GM21723 (cell line): ENCODE measurements around the gene PREX1.

Source experiments
- ATAC-seq: cut with Tn5 transposase; IDR thresholded peaks from one replicate; pipeline ENCODE4 v1.9.1; 2021; ENCODE audit warnings: mild to moderate bottlenecking, moderate library complexity; ENCODE audit not compliant: unreplicated experiment

PREX1 gene

DNA sequence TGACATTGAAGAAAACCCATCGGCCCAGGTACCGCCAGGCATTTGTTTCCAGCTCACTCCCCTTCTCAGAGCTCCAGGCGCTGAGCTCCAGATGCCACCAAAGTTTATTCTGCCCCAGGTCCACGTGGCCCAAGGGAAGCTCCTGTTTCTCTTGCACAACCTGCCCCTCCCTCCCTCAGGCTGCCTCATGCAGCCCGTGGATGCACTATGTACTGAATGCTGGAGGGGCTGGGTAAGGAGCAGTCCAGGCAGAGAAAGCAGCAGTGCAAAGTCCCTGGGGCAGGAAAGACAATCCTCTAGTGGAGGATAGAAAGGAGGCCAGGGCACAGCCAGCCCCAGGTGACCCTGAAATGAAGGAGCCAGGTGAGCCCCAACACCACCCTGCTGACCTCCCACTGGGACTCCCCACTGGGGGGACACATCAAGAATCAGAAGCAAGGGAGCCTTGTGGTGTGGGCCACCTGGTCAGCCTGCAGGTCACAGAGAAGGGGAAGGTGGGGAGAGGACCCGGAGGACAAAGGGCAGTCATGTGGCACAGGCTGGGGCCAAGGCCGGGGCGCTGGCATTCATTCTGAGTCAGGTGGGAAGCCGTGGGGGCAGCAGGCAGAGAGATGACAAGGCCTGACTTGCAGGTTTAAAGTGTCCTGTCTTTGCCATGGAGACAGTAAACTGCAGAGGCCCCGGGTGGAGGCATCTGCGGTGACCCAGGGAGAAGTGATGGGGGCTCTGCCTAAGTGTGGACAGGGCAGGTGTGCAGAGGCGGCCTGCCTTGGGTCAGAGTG lies 230.1 kb downstream of the PREX1 start:
- no peak for ATAC-seq

DNA sequence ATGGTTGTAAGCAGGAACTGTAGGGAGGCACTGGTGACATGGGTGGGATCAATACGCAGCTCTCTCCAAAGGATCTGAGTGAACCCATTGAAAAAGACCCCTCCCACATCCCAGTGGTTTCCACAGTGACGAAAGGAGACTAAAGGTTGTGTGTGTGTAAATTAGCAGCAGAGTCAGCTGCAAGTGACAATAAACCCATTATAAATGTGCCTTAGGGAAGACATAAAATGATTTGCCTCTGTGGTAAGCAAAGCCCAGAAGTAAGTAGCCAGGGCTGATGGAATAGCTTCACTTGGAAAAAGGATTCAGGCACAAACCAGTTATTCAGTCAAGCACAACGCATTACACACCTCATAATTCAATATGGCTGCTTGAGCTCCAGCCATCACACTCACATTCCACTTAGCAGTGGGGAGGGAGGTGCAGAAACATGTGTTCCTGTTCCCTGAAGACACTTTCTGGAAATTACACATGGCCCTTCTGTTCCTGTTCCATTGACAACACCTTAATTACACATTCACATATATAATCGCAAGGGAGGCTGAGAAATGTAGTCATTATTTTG lies 231.4 kb downstream of the PREX1 start:
- no peak for ATAC-seq

DNA sequence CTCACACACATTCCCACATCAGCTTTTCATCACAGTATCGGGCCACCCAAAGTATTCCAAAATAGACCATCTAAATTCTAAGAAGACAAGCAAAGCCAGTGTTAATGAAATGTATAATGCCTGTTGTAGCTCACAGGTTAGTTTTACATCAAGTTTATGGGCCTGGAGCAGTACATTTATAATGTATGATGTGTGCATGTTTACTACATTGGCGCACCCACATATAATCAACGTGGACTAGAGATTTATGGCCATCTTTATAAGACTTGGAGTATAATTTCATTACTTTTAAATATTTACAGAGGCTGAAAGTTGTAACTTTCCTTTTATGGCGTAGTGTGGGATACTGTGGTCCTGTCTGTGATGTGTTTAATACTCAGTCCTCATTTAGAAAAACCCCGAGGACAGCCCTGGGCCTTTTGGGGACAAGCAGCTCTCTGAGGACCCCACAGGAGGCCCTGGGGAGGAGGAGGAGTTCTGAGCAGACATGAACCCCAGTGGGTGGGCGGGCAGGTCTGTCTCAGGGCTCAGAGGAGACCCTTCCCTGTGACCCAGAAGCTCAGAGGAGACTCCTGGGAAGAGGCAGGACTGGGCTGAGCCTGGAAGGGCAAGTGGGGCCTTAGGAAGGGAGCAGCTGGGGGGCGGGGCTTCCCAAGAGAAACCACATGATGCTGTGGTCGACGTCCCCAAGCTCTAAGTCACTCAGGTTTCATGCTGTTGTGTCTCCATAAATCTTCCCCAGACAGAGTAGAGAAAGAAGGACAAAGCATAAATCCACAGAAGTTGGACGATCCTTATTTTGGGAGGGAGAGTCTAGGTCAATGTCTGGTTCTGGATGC lies 232.1 kb downstream of the PREX1 start:
- ATAC-seq = no peak

DNA sequence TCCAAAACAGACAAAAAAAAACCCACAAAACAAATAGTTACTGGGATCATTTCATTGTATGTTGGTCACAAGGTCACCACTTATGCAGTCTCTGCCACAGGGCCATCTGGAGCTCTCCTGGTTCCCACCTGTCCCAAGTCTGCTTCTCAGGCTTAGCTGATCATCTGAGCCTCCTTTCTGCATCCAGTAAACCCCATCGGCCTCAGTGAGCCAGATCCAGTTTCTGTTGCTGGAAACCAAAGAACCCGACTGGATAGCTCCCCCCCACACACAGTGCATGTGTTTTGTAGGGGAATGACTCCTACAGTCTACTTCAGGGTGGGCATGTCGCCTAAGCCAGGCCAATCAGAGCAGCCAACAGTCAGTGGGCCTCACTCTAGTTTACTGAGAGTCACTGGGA lies 233.3 kb downstream of the PREX1 start:
- no peak for ATAC-seq

DNA sequence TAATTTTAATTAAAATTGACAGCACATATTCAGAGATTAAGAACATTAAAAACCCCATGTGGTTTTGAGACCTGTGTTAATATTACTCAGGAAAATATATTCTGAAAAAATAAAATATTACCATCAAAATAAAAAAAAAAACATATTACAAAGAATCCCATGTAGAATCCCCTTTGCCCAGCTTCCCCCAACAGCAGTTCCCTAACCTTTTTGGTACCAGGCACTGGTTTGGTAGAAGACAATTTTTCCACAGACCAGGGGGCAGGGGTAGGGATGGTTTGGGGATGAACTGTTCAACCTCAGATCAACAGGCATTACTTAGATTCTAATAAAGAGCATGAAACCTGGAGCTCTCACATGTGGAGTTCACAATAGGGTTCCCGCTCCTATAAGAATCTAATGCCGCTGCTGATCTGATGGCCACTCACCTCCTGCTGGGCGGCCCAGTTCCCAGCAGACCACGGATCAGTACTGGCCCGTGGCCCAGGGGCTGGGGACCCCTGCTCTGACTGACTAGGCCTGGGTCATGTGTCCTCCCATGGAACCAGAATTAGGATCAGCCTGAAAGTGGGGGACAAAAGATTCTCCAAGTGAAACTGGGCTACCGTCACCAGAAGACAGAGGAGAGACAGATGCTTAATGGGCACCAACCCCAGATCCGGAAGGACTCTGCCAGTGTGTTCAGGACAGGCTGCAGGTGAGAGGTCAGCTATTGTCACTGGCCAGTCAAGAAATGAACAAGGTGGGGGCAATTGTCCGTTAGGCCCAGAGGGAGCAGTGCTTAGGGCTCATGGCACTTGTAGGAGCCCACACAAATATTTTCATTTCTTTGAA lies 235.5 kb downstream of the PREX1 start:
- ATAC-seq = no peak

DNA sequence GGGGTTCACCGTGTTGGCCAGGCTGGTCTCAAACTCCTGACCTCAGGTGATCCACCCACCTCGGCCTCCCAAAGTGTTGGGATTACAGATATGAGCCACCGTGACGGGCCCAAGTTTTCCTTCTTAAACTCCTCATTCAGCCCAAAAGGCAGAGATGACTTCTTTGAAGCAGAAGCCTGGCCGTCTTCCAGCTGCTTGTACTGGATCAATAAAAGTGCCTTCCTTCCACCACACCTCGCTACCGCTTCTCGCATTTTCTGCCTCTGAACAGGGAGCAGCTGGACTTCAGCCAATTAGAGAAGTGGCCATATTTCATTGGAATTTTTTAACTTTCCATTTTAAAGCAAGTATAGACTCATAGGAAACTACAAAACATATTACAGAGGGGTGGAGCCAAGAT lies 241.1 kb downstream of the PREX1 start:
- no peak for ATAC-seq

DNA sequence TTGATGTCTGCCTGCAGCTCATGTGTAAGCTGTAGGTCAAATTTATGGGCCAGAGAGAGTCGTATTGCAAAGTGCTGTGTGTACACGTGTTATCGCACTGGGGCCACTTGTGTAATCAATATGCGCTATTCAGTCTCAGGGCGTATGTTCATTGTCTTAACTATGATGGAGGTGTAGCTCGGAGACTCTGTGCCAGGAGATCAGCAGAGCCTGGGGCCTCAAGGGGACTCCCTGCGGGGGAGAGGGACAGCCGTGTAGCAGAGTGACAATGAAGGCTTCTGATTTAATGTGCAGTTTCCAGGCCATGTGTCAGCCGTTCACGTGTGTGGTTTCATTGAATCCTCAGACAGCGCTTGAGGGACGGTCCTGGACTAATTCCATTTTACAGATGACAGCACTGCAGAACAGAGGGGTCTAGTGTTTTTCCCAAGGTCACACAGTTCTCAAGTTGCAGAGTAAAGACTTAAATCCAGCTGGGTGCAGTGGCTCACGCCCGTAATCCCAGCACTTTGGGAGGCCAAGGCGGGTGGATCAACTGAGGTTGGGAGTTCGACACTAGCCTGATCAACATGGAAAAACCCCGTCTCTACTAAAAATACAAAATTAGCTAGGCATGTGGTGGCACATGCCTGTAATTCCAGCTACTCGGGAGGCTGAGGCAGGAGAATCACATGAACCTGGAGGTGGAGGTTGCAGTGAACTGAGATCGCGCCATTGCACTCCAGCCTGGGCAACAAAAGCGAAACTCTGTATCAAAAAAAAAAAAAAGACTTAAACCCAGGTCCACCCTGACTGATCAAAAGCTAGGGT lies 242.5 kb downstream of the PREX1 start:
- no peak for ATAC-seq

DNA sequence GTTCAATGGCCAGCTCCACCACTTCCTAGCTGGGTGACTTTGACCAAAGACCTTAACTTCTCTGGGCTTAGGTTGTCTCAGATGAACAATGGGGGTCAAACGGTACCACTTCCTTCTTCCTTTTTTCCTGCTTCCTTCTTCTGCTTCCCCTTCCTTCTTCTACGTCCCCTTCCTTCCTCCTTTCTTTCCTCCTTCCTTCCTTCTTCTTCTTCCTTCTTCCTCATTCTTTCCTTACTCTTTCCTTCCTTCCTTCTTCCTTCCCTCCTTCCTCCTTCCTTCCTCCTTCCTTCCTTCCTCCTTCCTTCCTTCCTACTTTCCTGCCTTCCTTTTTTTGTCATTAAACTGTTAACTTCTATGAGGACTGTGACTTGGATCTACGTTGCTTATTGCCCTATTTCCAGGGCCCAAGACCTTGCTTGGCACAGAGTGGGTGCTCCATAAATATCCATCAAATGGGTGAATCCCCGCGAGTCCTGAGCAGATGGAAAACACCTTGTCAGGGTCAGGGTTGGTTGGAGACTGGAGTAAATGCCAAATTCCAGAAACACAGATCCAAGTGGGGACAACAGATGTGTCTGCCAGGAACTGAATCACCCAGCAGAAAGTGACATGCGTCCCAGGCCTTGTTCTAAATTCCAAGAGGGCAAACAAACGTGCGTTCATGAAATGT lies 243.3 kb downstream of the PREX1 start:
- ATAC-seq = no peak

DNA sequence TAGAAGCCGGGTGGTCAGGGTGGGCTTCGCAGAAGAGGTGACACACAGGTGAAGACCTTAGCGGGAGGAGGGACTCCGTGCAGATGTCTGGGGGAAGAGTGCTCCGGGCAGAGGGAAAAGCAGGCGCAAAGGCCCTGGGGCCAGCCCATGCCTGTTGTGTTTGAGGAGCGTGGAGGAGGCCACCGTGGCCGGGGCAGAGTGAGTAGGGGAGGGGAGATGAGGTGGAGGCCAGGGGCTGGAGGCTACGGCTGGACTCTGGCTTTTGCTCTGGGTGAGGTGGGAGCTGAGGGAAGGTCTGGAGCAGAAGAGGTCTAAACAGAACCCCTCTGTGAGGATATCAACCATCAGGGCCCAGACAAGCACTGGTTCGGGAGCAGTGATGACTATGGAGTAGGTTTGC lies 244.0 kb downstream of the PREX1 start:
- no peak for ATAC-seq

DNA sequence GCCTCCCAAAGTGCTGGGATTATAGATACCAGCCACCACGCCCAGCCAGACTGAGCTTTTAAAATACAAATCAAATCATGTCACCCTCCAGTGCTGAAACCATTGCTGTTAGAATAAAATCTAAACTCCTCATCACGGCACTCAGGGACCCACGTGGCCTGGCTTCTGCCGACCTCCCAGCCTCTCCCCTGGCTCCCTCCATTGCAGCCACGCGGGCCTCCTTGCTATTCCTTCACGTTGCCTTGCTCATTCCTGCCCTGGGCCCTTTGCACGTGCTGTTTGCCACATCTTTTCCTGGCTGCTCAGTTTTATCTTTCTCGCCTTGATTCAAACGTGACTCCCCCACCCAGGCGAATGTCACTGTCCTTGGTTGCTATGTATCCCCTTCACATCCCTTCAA lies 244.6 kb downstream of the PREX1 start:
- ATAC-seq = no peak

DNA sequence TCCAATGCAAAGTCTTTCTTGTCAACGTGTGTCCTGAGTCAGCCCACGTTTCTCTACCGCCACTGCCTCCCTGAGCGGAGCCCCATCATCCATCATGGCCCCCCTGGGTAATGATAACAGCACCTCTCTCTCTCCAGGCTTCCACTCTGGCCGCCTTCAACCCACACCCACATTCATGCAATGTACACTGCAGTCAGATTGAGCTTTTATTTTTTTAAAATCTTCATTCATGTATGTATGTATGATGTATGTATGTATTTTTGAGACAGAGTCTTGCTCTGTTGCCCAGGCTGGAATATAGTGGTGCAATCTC lies 245.2 kb downstream of the PREX1 start:
- no peak for ATAC-seq

DNA sequence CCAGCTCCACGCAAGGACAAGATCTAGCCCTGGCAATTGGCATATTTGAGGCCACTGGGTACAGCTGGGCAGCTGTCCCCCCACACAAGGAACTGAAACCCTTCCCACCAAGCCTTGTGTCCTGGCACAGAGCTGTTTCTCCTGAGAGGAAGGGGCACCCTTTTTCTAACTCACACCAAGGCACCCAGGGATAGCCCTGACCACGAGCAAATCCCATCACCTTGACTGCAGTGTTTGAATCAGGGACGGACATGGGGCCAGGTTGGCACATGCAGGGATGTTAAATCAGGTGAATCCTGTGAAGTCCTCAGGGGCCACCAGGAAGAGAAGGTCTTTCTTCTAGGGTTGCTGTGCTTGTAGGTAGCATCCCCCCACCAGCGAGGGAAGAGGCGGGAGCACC lies 246.6 kb downstream of the PREX1 start:
- no peak for ATAC-seq

DNA sequence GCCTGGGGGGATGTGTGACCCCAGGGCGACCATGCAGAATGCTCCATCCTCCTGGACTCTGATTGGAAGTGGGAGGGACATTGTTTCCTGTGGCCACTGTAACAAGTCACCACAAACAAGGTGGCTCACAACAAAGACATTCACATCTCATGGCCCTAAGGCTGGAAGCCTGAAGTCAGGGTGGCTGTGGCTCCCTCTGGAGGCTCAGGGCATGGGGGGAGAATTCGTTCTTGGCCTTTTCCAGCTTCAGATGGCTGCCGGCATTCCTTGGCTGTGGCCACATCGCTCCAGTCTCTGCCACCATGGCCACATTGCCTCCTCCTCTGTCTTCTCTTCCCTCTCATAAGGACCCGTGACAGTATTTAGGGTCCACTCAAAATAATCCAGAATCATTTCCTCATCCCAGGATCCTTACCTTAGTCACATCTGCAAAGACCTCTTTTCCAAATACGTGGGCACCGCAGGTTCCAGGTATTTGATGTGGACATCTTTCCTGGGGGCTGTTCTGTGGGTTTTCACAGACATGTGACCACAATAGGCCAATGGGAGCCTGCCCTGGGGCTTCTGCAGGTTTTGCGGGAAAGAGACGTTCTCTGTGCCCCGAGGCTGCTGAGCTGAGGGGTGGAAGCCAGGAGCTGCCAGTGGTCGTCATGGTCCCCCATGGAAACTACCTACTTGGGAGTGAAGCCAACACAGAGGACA lies 249.3 kb downstream of the PREX1 start:
- ATAC-seq = no peak

DNA sequence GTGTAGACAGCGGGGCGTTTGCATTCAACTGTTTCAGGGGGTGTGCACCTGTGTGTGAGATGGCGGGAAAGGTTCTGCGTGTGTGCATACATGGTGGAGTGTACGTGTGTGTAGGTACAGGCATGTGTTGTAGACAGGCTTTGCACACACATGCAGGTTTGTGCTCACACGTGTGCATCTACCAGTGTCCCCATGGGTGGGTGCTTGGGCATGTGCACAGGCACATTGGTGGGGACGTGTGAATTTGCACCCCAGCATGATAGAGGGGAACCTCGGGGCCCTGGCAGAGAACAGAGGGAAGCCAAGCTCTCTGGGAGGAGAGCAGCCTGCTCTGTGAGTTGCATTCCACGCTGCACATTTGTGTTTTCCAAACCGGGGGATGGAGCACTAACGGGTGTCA lies 250.2 kb downstream of the PREX1 start:
- no peak for ATAC-seq

DNA sequence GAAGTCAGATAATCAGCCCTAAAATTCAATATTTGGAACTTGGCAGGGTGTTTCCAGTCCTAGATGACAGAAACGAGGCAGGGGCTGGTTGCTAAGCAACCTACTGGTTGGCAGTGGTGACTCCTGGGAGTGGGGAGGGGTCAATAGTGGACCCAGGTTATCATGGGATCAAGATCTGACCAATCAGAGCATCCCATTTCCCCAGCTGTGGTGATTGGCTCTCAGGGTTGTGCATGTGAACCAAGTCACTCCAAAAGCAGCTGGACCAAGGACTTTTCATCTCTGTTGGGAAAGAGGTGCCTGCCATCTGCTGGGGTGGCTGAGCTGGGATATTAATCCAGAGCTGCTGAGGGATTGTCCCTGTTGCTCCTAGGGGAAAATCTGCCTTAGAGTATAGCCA lies 253.4 kb downstream of the PREX1 start:
- ATAC-seq = no peak
